K562 (cell line): ENCODE results near the gene CLDN34. TPM values are rescaled to one million over a fixed set of nuclear protein-coding genes. Genes with fewer than 3 reads are reported as not detected.

Source experiments
- ATAC-seq: fragments of 200-7000 bp; cut with Tn5 transposase; 3 replicates; pipeline ENCODE4 v1.9.1; 2020; ENCODE audit warnings: moderate library complexity
- BruUV-seq: library from RNA; stranded (reverse); fragments of 400-500 nt; replicated peaks from 2 replicates; lab custom pipeline; 2021; lab: Mats Ljungman, UMichigan
- CTCF ChIA-PET: fragments of 300-600 bp; formaldehyde crosslinking; extraction: SDS; loops from one replicate; lab custom pipeline; 2021; ENCODE audit warnings: low intra/inter-chr PET ratio; lab: Yijun Ruan, JAX
- POLR2A ChIA-PET: fragments of 300-600, 350-650 bp; sonication (Branson Sonifier 250); formaldehyde crosslinking; extraction: SDS; loops from one replicate; lab custom pipeline; 2021; ENCODE audit warnings: antibody characterized with exemption, inconsistent platforms; lab: Yijun Ruan, JAX
- DNase-seq, 4 experiments: peaks; one replicate each; pipeline versions ENCODE4 v3.0.0 to v3.0.0-alpha.2; 2011 to 2018; ENCODE audit warnings: low spot score in 3 of 4, mixed read lengths in 3 of 4; ENCODE audit errors: extremely low read depth in 1 of 4
- FAIRE-seq: peaks from 2 replicates; lab custom pipeline; 2011; peaks lifted over from hg19 to GRCh38; lab: Jason Lieb, UNC
- H2AFZ ChIP-seq: 2 replicates; pipeline ENCODE4 v1.6.0; 2011; ENCODE audit warnings: low read depth, low read length, control low read depth, inconsistent platforms
- H3K27ac ChIP-seq: fragments of 200-600 bp; 3 replicates; pipeline ENCODE4 v1.8.0; 2011; ENCODE audit warnings: low read depth, mild to moderate bottlenecking, control low read depth, inconsistent platforms, low read length, moderate library complexity, mixed read lengths; ENCODE audit errors: extremely low read depth
- H3K27me3 ChIP-seq, 2 experiments: fragments of 300-600 bp in 1 of 2; 2 replicates in 1 of 2; 3 replicates in 1 of 2; pipeline versions ENCODE4 v1.6.0 to v1.8.0; 2011; ENCODE audit warnings: inconsistent platforms in 2 of 2, low read length in 2 of 2, mild to moderate bottlenecking in 1 of 2, mixed read lengths in 1 of 2, moderate library complexity in 1 of 2; ENCODE audit not compliant: control insufficient read depth in 2 of 2, insufficient read depth in 2 of 2
- H3K36me3 ChIP-seq: fragments of 300-600 bp; 3 replicates; pipeline ENCODE4 v1.8.0; 2011; ENCODE audit warnings: mild to moderate bottlenecking, low read length, inconsistent platforms; ENCODE audit not compliant: control insufficient read depth, insufficient read depth
- H3K4me1 ChIP-seq, 2 experiments: fragments of 200-600 bp in 1 of 2; replicated peaks in 1 of 2; 2 replicates in 1 of 2; 3 replicates in 1 of 2; pipeline versions ENCODE4 v1.5.1 to v1.8.0; 2011; ENCODE audit warnings: inconsistent platforms in 2 of 2, low read length in 2 of 2, mild to moderate bottlenecking in 1 of 2, mixed read lengths in 1 of 2, moderate library complexity in 1 of 2; ENCODE audit not compliant: control insufficient read depth in 2 of 2, insufficient read depth in 2 of 2
- H3K4me2 ChIP-seq: 2 replicates; pipeline ENCODE4 v1.6.1; 2011; ENCODE audit warnings: low read length, control low read depth, inconsistent platforms, mixed read lengths; ENCODE audit not compliant: insufficient read depth
- H3K4me3 ChIP-seq: fragments of 200-600 bp; sonication (generic), shearing (Covaris generic); 2 replicates; pipeline ENCODE4 v1.5.1; 2016; ENCODE audit warnings: control low read depth, inconsistent platforms
- H3K79me2 ChIP-seq: fragments of 200-600 bp; 3 replicates; pipeline ENCODE4 v1.8.0; 2011; ENCODE audit warnings: low read length, inconsistent platforms; ENCODE audit not compliant: control insufficient read depth, insufficient read depth
- H3K9ac ChIP-seq, 2 experiments: 2 replicates each; pipeline versions ENCODE4 v1.6.0 to v1.6.1; 2011; ENCODE audit warnings: low read depth in 2 of 2, low read length in 2 of 2, control low read depth in 1 of 2, inconsistent platforms in 1 of 2, mild to moderate bottlenecking in 1 of 2, mixed read lengths in 1 of 2; ENCODE audit not compliant: insufficient read depth in 1 of 2
- H3K9me1 ChIP-seq: one replicate; pipeline ENCODE4 v1.6.0; 2011; ENCODE audit warnings: inconsistent platforms, mild to moderate bottlenecking, low read length, moderate library complexity; ENCODE audit not compliant: control insufficient read depth, insufficient read depth
- H3K9me3 ChIP-seq: replicated peaks from 2 replicates; pipeline ENCODE4 v1.5.1; 2011; ENCODE audit warnings: low read depth, low read length, inconsistent platforms; ENCODE audit not compliant: control insufficient read depth, insufficient read depth
- H4K20me1 ChIP-seq: replicated peaks from 2 replicates; pipeline ENCODE4 v1.6.1; 2011; ENCODE audit warnings: low read length, inconsistent platforms, mixed read lengths; ENCODE audit not compliant: control insufficient read depth, insufficient read depth
- CXXC5 ChIP-seq: fragments of 250-450 bp; sonication (Bioruptor Pico); IDR thresholded peaks from 2 replicates; pipeline ENCODE4 v1.8.0; 2022; ENCODE audit warnings: inconsistent platforms, mild to moderate bottlenecking, moderate library complexity
- HDAC8 ChIP-seq: fragments of 450-650 bp; IDR thresholded peaks from 2 replicates; pipeline ENCODE4 v1.6.1; 2016; ENCODE audit warnings: mild to moderate bottlenecking, missing genetic modification characterization, moderate library complexity, missing compliant biosample characterization
- HLTF ChIP-seq: fragments of 450-650 bp; IDR thresholded peaks from 2 replicates; pipeline ENCODE4 v1.6.1; 2016
- HOMEZ ChIP-seq: fragments of 250-450 bp; sonication (Bioruptor Pico); IDR thresholded peaks from 2 replicates; pipeline ENCODE4 v1.4.0; 2020; ENCODE audit warnings: mild to moderate bottlenecking, moderate library complexity
- MEF2A ChIP-seq: IDR thresholded peaks from 2 replicates; pipeline ENCODE4 v1.6.1; 2011; ENCODE audit warnings: low read depth, mild to moderate bottlenecking, low read length, moderate library complexity; ENCODE audit not compliant: control insufficient read depth
- MEIS2 ChIP-seq: fragments of 450-650 bp; IDR thresholded peaks from 2 replicates; pipeline ENCODE4 v1.6.1; 2014; ENCODE audit warnings: mild to moderate bottlenecking; ENCODE audit not compliant: partially characterized antibody
- NFIX ChIP-seq: fragments of 250-450 bp; sonication (Bioruptor Pico); IDR thresholded peaks from 2 replicates; pipeline ENCODE4 v1.4.0; 2020; ENCODE audit warnings: low read depth, mild to moderate bottlenecking, moderate library complexity
- NFRKB ChIP-seq: fragments of 450-650 bp; IDR thresholded peaks from 2 replicates; pipeline ENCODE4 v1.6.1; 2016; ENCODE audit warnings: low read depth
- NKRF ChIP-seq: fragments of 450-650 bp; IDR thresholded peaks from 2 replicates; pipeline ENCODE4 v1.6.1; 2016; ENCODE audit warnings: borderline replicate concordance
- NR2C2 ChIP-seq, 2 experiments: fragments of 200-800 bp in 1 of 2; sonication (Bioruptor generic) in 1 of 2; sonication (generic) in 1 of 2; formaldehyde crosslinking in 1 of 2; IDR thresholded peaks; 2 replicates each; pipeline versions ENCODE4 v1.6.1 to v1.8.0; 2016 to 2022; ENCODE audit warnings: mild to moderate bottlenecking in 1 of 2, missing compliant biosample characterization in 1 of 2, missing genetic modification characterization in 1 of 2, missing genetic modification reagents in 1 of 2
- RBM14 ChIP-seq: fragments of 200-400 bp; formaldehyde crosslinking; IDR thresholded peaks from 2 replicates; pipeline ENCODE4 v1.6.1; 2018; ENCODE audit warnings: low read depth, mild to moderate bottlenecking, low read length, moderate library complexity, borderline replicate concordance; ENCODE audit not compliant: insufficient read depth
- SMAD1 ChIP-seq: fragments of 150-350 bp; IDR thresholded peaks from 2 replicates; pipeline ENCODE4 v1.6.1; 2014; ENCODE audit warnings: low read length, low read depth; ENCODE audit not compliant: partially characterized antibody
- ZNF184 ChIP-seq: sonication (generic); formaldehyde crosslinking; IDR thresholded peaks from 2 replicates; pipeline ENCODE4 v1.5.0; 2020; ENCODE audit warnings: missing genetic modification reagents
- WGBS: fragments of 100-300 bp; shearing (Covaris generic); methylation state at CpG from one replicate; pipeline ENCODE4 v1.1.6; 2016; ENCODE audit warnings: low coverage, mixed read lengths; ENCODE audit not compliant: insufficient coverage; ENCODE audit errors: missing lambda C conversion rate; 5-methylcytosine and 5-hydroxymethylcytosine counted together
- in situ Hi-C: fragments of 300-500 bp; cut with MboI; formaldehyde crosslinking; loops from 4 replicates; pipeline ENCODE4 v1.15.0; 2018; ENCODE audit warnings: inconsistent platforms, mixed read lengths
- intact Hi-C: fragments of 100-400 bp; cut with micrococcal nuclease; formaldehyde crosslinking; loops from 2 replicates; pipeline ENCODE4 v1.14.2; 2022
- polyA plus RNA-seq, 8 experiments: library from polyadenylated mRNA; depleted of rRNA in 4 of 8; stranded (reverse) in 5 of 8; unstranded in 3 of 8; fragments of >200 nt; fragmentation: Nextera tagmentation in 2 of 8; fragmentation: Illumina TruSeq in 1 of 8; extraction: Ambion mirVana in 2 of 8; extraction: Trizol in 1 of 8; gene quantifications; 2 replicates each; pipeline versions ENCODE4 v1.2.1 to v1.2.3, GENCODE V29; 2011 to 2014; ENCODE audit warnings: inconsistent platforms in 1 of 8, missing spikeins in 1 of 8
- total RNA-seq, 7 experiments: library from RNA; depleted of rRNA in 6 of 7; stranded (reverse); fragments of >200 nt in 6 of 7; fragmentation: Illumina TruSeq in 2 of 7; extraction: Trizol in 2 of 7; gene quantifications; 2 replicates each; pipeline versions ENCODE4 v1.2.1 to v1.2.3, GENCODE V29; 2011 to 2021; ENCODE audit warnings: low replicate concordance in 1 of 7
- TF ChIP-seq, protein P1 (sequence below), 2 experiments: fragments of 250-450 bp in 1 of 2; fragments of 450-650 bp in 1 of 2; sonication (Bioruptor Pico) in 1 of 2; IDR thresholded peaks; 2 replicates each; pipeline versions ENCODE4 v1.6.1 to v1.8.0; 2016 to 2021; ENCODE audit warnings: mild to moderate bottlenecking in 2 of 2, moderate library complexity in 2 of 2, missing compliant biosample characterization in 1 of 2, missing genetic modification characterization in 1 of 2

CLDN34 gene
- total and polyA plus RNA-seq, 9 of the 15 experiments (the other 6 are each of a cell fraction or from before 2014, with no cell fraction given): not detected

DNA sequence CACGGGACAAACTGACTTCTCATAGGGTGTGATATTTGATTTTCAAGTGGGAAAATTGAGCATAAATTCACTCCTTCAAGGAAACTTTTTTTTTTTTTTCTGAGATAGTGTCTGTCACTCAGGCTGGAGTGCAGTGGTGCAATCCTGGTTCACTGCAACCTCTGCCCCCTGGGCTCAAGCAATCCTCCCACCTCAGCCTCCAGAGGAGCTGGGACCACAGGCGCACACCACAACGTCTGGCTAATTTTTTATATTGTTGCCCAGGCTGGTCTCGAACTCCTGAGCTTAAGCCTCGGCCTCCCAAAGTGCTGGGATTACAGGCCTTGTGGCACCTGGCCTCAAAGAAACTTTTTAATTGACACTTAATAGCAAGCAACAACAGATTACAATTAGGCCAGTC is 13.8 kb downstream of the CLDN34 start:
- POLR2A ChIA-PET: no interaction called here
- no peaks in the 10 kb centered on the region for H3K9me1 ChIP-seq
- CTCF ChIA-PET: interaction anchor here (0.7 kb wide), 1 partner anchor 139 kb away, joined by 4 read pairs; no protein-coding TSS in a partner anchor
- H3K27me3 ChIP-seq: peaks cover 0 to 14% of the 10 kb centered on the region in 2 experiments; a peak in 2 of 5 replicates
- no peak overlapping the region for H3K27ac ChIP-seq
- H3K9me3 ChIP-seq: no peaks in the 10 kb centered on the region
- TF ChIP-seq HDAC8 (tag) (no peak), CXXC5 (no peak), NFIX (no peak), RBM14 (no peak), NKRF (no peak), MEF2A (no peak), MEIS2 (no peak), HOMEZ (CRISPR knock-in tag) (no peak), HLTF (no peak), NFRKB (no peak), NR2C2 (CRISPR knock-in tag; IDR thresholded peaks at IDR 0.05) (no peak), NR2C2 (tag; IDR thresholded peaks at IDR 0.05) (no peak), ZNF184 (CRISPR knock-in tag) (no peak), SMAD1 (no peak)
- TF ChIP-seq, protein P1, sequence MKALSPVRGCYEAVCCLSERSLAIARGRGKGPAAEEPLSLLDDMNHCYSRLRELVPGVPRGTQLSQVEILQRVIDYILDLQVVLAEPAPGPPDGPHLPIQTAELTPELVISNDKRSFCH (CRISPR knock-in tag; IDR thresholded peaks at IDR 0.05): no peak
- TF ChIP-seq, protein P1 (tag; IDR thresholded peaks at IDR 0.05): no peak
- H3K79me2 ChIP-seq: no peaks in the 10 kb centered on the region
- no peak overlapping the region for H3K4me2 ChIP-seq
- no peak overlapping the region for H2AFZ ChIP-seq
- no TSS peak for BruUV-seq
- no peaks in the 10 kb centered on the region for H4K20me1 ChIP-seq
- H3K36me3 ChIP-seq: no peaks in the 10 kb centered on the region
- ATAC-seq: no peak
- no peak overlapping the region for H3K9ac ChIP-seq
- no peak overlapping the region for H3K4me3 ChIP-seq
- 0% methylated on average over 3 of the region's 5 CpGs for WGBS
- no peaks in the 10 kb centered on the region for H3K4me1 ChIP-seq
- intact Hi-C loops (no loop called here), in situ Hi-C loops (no loop called here)
- no peak for DNase-seq
- no peak for FAIRE-seq
